NCI-H2227 (cell line): ENCODE measurements around the gene ATP8B1.

Source experiments
- DNase-seq: peaks from one replicate; lab custom pipeline; 2025; ENCODE audit not compliant: unreplicated experiment; lab: John Stamatoyannopoulos, UW

Gene ATP8B1

DNA sequence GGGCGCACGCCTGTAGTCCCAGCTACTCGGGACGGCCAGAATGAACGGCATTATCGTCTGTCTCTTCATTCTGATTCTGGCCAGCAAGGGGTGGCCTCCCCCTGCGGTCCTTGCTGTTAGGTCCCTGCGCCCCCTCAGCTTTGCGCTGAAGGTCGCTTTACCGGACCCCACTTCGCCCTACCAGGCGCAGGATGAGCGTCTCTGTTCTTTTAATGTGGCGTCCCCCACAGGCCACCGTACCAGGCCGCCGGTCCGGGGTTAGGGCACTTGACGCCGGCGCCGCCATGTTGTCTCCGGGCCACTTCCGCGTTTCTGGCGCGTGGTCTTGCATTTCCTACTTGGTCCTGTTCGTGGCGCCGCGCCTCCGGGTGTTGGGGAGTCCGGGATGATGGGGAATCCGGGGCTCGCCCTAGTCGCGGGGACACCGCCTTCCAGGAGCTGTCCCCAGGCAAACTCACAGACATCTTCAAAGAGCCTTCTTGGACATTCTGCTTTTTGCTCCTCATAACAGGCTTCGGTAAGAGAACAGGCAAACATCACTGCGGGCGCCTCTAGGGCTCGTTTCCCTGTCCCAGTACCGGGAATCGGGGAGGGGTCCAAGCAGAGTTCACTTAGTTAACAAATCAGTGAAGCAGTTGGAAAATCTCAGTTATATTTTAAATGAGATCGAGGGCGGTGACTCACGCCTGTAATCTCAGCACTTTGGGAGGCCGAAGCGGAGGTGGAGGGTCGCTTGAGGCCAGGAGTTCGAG is 172.9 kb downstream of the ATP8B1 start:
- DNase-seq, result peak; percentile 96

GRCh38 chr18:57629422-57629821 is 173.7 kb downstream of the ATP8B1 start:
- no peak for DNase-seq

- no peak for DNase-seq
Measured at GRCh38 chr18:57627488-57627887, 175.6 kb downstream of the ATP8B1 start.

GRCh38 chr18:57624988-57625387 is 178.1 kb downstream of the ATP8B1 start:
- no peak for DNase-seq

DNA sequence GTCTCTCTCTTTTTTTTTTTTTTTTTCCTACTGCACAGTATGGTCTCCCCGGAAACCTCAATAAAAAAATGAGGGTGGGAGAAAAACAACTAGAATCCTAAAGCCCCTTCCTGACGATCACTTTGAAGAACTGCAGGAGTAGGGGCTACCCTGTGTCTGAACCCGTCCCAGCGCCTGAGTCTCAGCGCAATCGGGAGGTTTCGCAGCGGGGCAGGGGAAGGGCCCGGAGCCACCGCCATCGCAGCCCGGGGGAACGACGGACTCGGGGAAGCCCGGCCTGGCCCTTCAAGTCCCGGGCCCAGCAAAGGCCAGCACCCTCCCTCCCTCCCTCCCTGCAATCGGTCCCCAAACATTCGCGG is 181.9 kb downstream of the ATP8B1 start:
- peak; percentile 48 for DNase-seq

- DNase-seq, result no peak
Measured at GRCh38 chr18:57619876-57620275, 183.2 kb downstream of the ATP8B1 start.

GRCh38 chr18:57618910-57619309 is 184.2 kb downstream of the ATP8B1 start:
- no peak for DNase-seq

- no peak for DNase-seq
Measured at GRCh38 chr18:57603871-57604270, 199.2 kb downstream of the ATP8B1 start.
